ENCODE data around the gene CALN1. TPM values are rescaled to one million over a fixed set of nuclear protein-coding genes. Genes with fewer than 3 reads are reported as not detected.

The CALN1 gene
- total and polyA plus RNA-seq, 9 of the 15 experiments (the other 6 are each of a cell fraction or from before 2014, with no cell fraction given), result 1.4 to 7.5 (median 3.3) TPM

- Histone ChIP-seq H3K9me1 (ENCODE audit: control insufficient read depth, insufficient read depth, low read length) (no peaks in the 10 kb centered on the region), H3K9ac (ENCODE audit: insufficient read depth in 1 of 2, low read depth in 2 of 2, low read length in 2 of 2) (no peak overlapping the region), H3K27ac (ENCODE audit: extremely low read depth, low read depth, low read length) (no peak overlapping the region), H3K4me3 (no peak overlapping the region), H3K36me3 (ENCODE audit: control insufficient read depth, insufficient read depth, low read length) (no peaks in the 10 kb centered on the region), H3K9me3 (replicated peaks; ENCODE audit: control insufficient read depth, insufficient read depth, low read depth, low read length) (no peaks in the 10 kb centered on the region), H3K79me2 (ENCODE audit: control insufficient read depth, insufficient read depth, low read length) (no peaks in the 10 kb centered on the region), H2AFZ (ENCODE audit: low read depth, low read length) (no peak overlapping the region), H3K4me1 (replicated peaks in 1 of 2; ENCODE audit: control insufficient read depth in 2 of 2, insufficient read depth in 2 of 2, low read length in 2 of 2) (no peaks in the 10 kb centered on the region), H3K27me3 (ENCODE audit: control insufficient read depth in 2 of 2, insufficient read depth in 2 of 2, low read length in 2 of 2) (no peaks in the 10 kb centered on the region), H4K20me1 (replicated peaks; ENCODE audit: control insufficient read depth, insufficient read depth, low read length) (no peaks in the 10 kb centered on the region), H3K4me2 (ENCODE audit: insufficient read depth, low read length) (no peak overlapping the region)
- ChIA-PET CTCF (ENCODE audit: low intra/inter-chr PET ratio) (no interaction called here), POLR2A (no interaction called here)
- DNase-seq (ENCODE audit: extremely low read depth in 1 of 4, low spot score in 3 of 4) (no peak), ATAC-seq (no peak), FAIRE-seq (no peak)
- intact Hi-C loops (cut with micrococcal nuclease) (no loop called here), in situ Hi-C loops (cut with MboI) (no loop called here)
- no TSS peak for BruUV-seq (replicated peaks)
- WGBS (ENCODE audit: insufficient coverage, low coverage, missing lambda C conversion rate), result 15% methylated on average over 2 of the region's 2 CpGs
- TF ChIP-seq ELF4 (CRISPR knock-in tag; IDR thresholded peaks at IDR 0.05), result no peak
- TF ChIP-seq ZNF316 (IDR thresholded peaks at IDR 0.05), result peak; percentile 59
Measured at GRCh38 chr7:71870812-71871211, 541.3 kb downstream of the CALN1 start.

DNA sequence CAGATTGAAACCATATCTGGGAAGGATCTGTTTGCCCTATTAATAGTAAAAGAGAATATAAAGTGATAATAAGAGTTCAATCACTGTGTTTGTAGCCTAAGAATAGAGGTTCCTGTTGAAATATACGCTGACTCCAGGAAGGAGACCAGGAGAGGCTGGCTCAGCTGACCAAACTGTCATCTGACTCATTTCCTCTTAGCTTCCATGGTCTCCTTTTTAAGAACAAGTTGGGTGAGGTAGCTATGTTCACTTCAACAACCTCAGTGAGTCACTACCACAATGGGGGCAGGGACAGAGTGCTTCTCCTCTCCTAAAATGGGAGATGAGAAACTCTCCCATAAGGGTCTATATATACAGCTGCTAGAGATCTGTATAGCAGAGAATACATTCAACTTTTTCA lies 543.3 kb downstream of the CALN1 start:
- Histone ChIP-seq H3K9me3 (replicated peaks; ENCODE audit: control insufficient read depth, insufficient read depth, low read depth, low read length) (no peaks in the 10 kb centered on the region), H3K4me2 (ENCODE audit: insufficient read depth, low read length) (no peak overlapping the region; the same call in 1 of the 2 replicates), H2AFZ (ENCODE audit: low read depth, low read length) (no peak overlapping the region), H4K20me1 (replicated peaks; ENCODE audit: control insufficient read depth, insufficient read depth, low read length) (no peaks in the 10 kb centered on the region), H3K36me3 (ENCODE audit: control insufficient read depth, insufficient read depth, low read length) (no peaks in the 10 kb centered on the region), H3K79me2 (ENCODE audit: control insufficient read depth, insufficient read depth, low read length) (no peaks in the 10 kb centered on the region), H3K9ac (ENCODE audit: insufficient read depth in 1 of 2, low read depth in 2 of 2, low read length in 2 of 2) (no peak overlapping the region), H3K27ac (ENCODE audit: extremely low read depth, low read depth, low read length) (no peak overlapping the region; the same call in 2 of the 3 replicates), H3K4me1 (replicated peaks in 1 of 2; ENCODE audit: control insufficient read depth in 2 of 2, insufficient read depth in 2 of 2, low read length in 2 of 2) (no peaks in the 10 kb centered on the region; a peak in 1 of 5 replicates), H3K27me3 (ENCODE audit: control insufficient read depth in 2 of 2, insufficient read depth in 2 of 2, low read length in 2 of 2) (no peaks in the 10 kb centered on the region; a peak in 1 of 5 replicates), H3K9me1 (ENCODE audit: control insufficient read depth, insufficient read depth, low read length) (no peaks in the 10 kb centered on the region), H3K4me3 (no peak overlapping the region)
- intact Hi-C loops (cut with micrococcal nuclease), result no loop called here
- ChIA-PET CTCF (ENCODE audit: low intra/inter-chr PET ratio) (no interaction called here), POLR2A (interaction anchor here (0.7 kb wide), 1 partner anchor 1944 kb away, joined by 4 read pairs; no protein-coding TSS in a partner anchor)
- DNase-seq (ENCODE audit: extremely low read depth in 1 of 4, low spot score in 3 of 4) (peak in 2 of 4 experiments; percentile 16 to 41), FAIRE-seq (no peak), ATAC-seq (no peak; the same call in 2 of the 3 replicates)
- in situ Hi-C loops (cut with MboI), result no loop called here
- BruUV-seq (replicated peaks), result no TSS peak
- 6% methylated on average over 1 of the region's 1 CpG for WGBS (ENCODE audit: insufficient coverage, low coverage, missing lambda C conversion rate)
- no peak for TF ChIP-seq ZEB2 (IDR thresholded peaks at IDR 0.05)
- no peak for TF ChIP-seq SPI1 (IDR thresholded peaks at IDR 0.05; ENCODE audit: borderline replicate concordance, low read depth, low read length)
- no peak for TF ChIP-seq STAT5A (IDR thresholded peaks at IDR 0.05; ENCODE audit: borderline replicate concordance, low read length)
- 0 out of 2 replicates have a peak, but pooled peaks have one; percentile 25 for TF ChIP-seq JUND (IDR thresholded peaks at IDR 0.05; ENCODE audit: borderline replicate concordance, low read depth, low read length)
- peak; percentile 60; the same call in 1 of the 3 replicates for TF ChIP-seq JUND (tag; IDR thresholded peaks at IDR 0.05; ENCODE audit: borderline replicate concordance, low read depth, low read length)
- TF ChIP-seq JUNB (CRISPR knock-in tag; conservative IDR thresholded peaks at IDR 0.05), result no peak
- TF ChIP-seq, protein P1, sequence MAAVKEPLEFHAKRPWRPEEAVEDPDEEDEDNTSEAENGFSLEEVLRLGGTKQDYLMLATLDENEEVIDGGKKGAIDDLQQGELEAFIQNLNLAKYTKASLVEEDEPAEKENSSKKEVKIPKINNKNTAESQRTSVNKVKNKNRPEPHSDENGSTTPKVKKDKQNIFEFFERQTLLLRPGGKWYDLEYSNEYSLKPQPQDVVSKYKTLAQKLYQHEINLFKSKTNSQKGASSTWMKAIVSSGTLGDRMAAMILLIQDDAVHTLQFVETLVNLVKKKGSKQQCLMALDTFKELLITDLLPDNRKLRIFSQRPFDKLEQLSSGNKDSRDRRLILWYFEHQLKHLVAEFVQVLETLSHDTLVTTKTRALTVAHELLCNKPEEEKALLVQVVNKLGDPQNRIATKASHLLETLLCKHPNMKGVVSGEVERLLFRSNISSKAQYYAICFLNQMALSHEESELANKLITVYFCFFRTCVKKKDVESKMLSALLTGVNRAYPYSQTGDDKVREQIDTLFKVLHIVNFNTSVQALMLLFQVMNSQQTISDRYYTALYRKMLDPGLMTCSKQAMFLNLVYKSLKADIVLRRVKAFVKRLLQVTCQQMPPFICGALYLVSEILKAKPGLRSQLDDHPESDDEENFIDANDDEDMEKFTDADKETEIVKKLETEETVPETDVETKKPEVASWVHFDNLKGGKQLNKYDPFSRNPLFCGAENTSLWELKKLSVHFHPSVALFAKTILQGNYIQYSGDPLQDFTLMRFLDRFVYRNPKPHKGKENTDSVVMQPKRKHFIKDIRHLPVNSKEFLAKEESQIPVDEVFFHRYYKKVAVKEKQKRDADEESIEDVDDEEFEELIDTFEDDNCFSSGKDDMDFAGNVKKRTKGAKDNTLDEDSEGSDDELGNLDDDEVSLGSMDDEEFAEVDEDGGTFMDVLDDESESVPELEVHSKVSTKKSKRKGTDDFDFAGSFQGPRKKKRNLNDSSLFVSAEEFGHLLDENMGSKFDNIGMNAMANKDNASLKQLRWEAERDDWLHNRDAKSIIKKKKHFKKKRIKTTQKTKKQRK (IDR thresholded peaks at IDR 0.05; ENCODE audit: borderline replicate concordance, low read depth, low read length), result no peak
